HEK293 (cell line): Measurements from ENCODE around the gene BCKDHA.
"Not testable (repeated sequence)": the region's sequence is repeated elsewhere in the genome, so short reads cannot be mapped to it uniquely, and the experiment has no call there.

Experiments used
- CTCF ChIA-PET: fragments of 350-600 bp; formaldehyde crosslinking; extraction: SDS; loops from one replicate; lab custom pipeline; 2021; ENCODE audit warnings: antibody characterized with exemption; lab: Yijun Ruan, JAX
- POLR2A ChIA-PET: fragments of 300-600 bp; formaldehyde crosslinking; extraction: SDS; loops from one replicate; lab custom pipeline; 2020; ENCODE audit warnings: antibody characterized with exemption, inconsistent platforms; lab: Yijun Ruan, JAX
- H3K27ac ChIP-seq: fragments of 200-500 bp; sonication (Bioruptor generic); 2 replicates; pipeline ENCODE4 v1.5.1; 2014; ENCODE audit warnings: low read depth, low read length, control low read depth, inconsistent platforms; ENCODE audit errors: extremely low read depth
- H3K36me3 ChIP-seq, 2 experiments: fragments of 200-500 bp in 1 of 2; sonication (Bioruptor generic) in 1 of 2; 1 replicate in 1 of 2; 2 replicates in 1 of 2; pipeline ENCODE4 v1.5.1; 2014 to 2017; ENCODE audit warnings: inconsistent platforms in 2 of 2, low read length in 2 of 2; ENCODE audit not compliant: control insufficient read depth in 2 of 2, insufficient read depth in 1 of 2
- H3K4me1 ChIP-seq: fragments of 200-500 bp; sonication (Bioruptor generic); 2 replicates; pipeline ENCODE4 v1.5.1; 2014; ENCODE audit warnings: mild to moderate bottlenecking, low read length, inconsistent platforms; ENCODE audit not compliant: control insufficient read depth, insufficient read depth
- H3K4me3 ChIP-seq: 2 replicates; pipeline ENCODE4 v1.5.1; 2011; ENCODE audit warnings: low read depth, mild to moderate bottlenecking, control low read depth, low read length, moderate library complexity
- H3K9me3 ChIP-seq: fragments of 200-500 bp; sonication (Bioruptor generic); 2 replicates; pipeline ENCODE4 v1.5.1; 2014; ENCODE audit warnings: low read depth, low read length, inconsistent platforms; ENCODE audit not compliant: control insufficient read depth, insufficient read depth
- AEBP2 ChIP-seq: fragments of 450-650 bp; formaldehyde crosslinking; IDR thresholded peaks from 2 replicates; pipeline ENCODE4 v1.5.1; 2016; ENCODE audit warnings: missing biosample characterization, missing genetic modification characterization, borderline replicate concordance
- GLI4 ChIP-seq: fragments of 450-650 bp; formaldehyde crosslinking; IDR thresholded peaks from 2 replicates; pipeline ENCODE4 v1.5.1; 2016; ENCODE audit warnings: missing biosample characterization, missing genetic modification characterization
- PATZ1 ChIP-seq: fragments of 450-650 bp; formaldehyde crosslinking; IDR thresholded peaks from 2 replicates; pipeline ENCODE4 v1.5.1; 2016; ENCODE audit warnings: missing biosample characterization, missing genetic modification characterization
- ZIC2 ChIP-seq: fragments of 450-650 bp; formaldehyde crosslinking; IDR thresholded peaks from 2 replicates; pipeline ENCODE4 v1.5.1; 2016; ENCODE audit warnings: missing biosample characterization, missing genetic modification characterization
- ZNF112 ChIP-seq: fragments of 450-650 bp; formaldehyde crosslinking; IDR thresholded peaks from 2 replicates; pipeline ENCODE4 v1.5.0; 2017; ENCODE audit warnings: missing biosample characterization, missing genetic modification characterization
- ZNF121 ChIP-seq: fragments of 450-650 bp; formaldehyde crosslinking; IDR thresholded peaks from 2 replicates; pipeline ENCODE4 v1.5.1; 2016; ENCODE audit warnings: missing biosample characterization, missing genetic modification characterization
- ZNF426 ChIP-seq: fragments of 450-650 bp; formaldehyde crosslinking; IDR thresholded peaks from 2 replicates; pipeline ENCODE4 v1.5.1; 2017; ENCODE audit warnings: missing biosample characterization, missing genetic modification characterization, mild to moderate bottlenecking, inconsistent platforms, moderate library complexity
- ZNF518A ChIP-seq: fragments of 450-650 bp; formaldehyde crosslinking; conservative IDR thresholded peaks from 2 replicates; pipeline ENCODE4 v1.5.1; 2016; ENCODE audit warnings: low read depth, missing biosample characterization, missing genetic modification characterization
- ZNF585B ChIP-seq: fragments of 450-650 bp; formaldehyde crosslinking; IDR thresholded peaks from 2 replicates; pipeline ENCODE4 v1.5.1; 2016; ENCODE audit warnings: missing biosample characterization, missing genetic modification characterization
- TF ChIP-seq, protein P1 (sequence below): fragments of 450-650 bp; formaldehyde crosslinking; IDR thresholded peaks from 2 replicates; pipeline ENCODE4 v1.5.1; 2016; ENCODE audit warnings: missing biosample characterization, missing genetic modification characterization
- TF ChIP-seq, protein P2 (sequence below): fragments of 450-650 bp; formaldehyde crosslinking; IDR thresholded peaks from 2 replicates; pipeline ENCODE4 v1.5.1; 2016; ENCODE audit warnings: missing biosample characterization, missing genetic modification characterization
- TF ChIP-seq, protein P3 (sequence below): IDR thresholded peaks from 2 replicates; pipeline ENCODE4 v1.6.1; 2011; ENCODE audit warnings: mild to moderate bottlenecking, low read depth, low read length, borderline replicate concordance

BCKDHA gene

GRCh38 chr19:41377977-41378709, 19.5 kb upstream of the BCKDHA start:
- H3K36me3 ChIP-seq, result peaks cover 0 to 4% of the 10 kb centered on the region in 2 experiments; a peak in 2 of 3 replicates
- TF ChIP-seq PATZ1 (tag by site-specific recombination) (0 out of 2 replicates have a peak, but pooled peaks have one; percentile 17), ZIC2 (tag by site-specific recombination) (peak; percentile 72)
- TF ChIP-seq, protein P1, sequence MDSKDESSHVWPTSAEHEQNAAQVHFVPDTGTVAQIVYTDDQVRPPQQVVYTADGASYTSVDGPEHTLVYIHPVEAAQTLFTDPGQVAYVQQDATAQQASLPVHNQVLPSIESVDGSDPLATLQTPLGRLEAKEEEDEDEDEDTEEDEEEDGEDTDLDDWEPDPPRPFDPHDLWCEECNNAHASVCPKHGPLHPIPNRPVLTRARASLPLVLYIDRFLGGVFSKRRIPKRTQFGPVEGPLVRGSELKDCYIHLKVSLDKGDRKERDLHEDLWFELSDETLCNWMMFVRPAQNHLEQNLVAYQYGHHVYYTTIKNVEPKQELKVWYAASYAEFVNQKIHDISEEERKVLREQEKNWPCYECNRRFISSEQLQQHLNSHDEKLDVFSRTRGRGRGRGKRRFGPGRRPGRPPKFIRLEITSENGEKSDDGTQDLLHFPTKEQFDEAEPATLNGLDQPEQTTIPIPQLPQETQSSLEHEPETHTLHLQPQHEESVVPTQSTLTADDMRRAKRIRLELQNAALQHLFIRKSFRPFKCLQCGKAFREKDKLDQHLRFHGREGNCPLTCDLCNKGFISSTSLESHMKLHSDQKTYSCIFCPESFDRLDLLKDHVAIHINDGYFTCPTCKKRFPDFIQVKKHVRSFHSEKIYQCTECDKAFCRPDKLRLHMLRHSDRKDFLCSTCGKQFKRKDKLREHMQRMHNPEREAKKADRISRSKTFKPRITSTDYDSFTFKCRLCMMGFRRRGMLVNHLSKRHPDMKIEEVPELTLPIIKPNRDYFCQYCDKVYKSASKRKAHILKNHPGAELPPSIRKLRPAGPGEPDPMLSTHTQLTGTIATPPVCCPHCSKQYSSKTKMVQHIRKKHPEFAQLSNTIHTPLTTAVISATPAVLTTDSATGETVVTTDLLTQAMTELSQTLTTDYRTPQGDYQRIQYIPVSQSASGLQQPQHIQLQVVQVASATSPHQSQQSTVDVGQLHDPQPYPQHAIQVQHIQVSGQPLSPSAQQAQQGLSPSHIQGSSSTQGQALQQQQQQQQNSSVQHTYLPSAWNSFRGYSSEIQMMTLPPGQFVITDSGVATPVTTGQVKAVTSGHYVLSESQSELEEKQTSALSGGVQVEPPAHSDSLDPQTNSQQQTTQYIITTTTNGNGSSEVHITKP, result no peak
- TF ChIP-seq, protein P2, sequence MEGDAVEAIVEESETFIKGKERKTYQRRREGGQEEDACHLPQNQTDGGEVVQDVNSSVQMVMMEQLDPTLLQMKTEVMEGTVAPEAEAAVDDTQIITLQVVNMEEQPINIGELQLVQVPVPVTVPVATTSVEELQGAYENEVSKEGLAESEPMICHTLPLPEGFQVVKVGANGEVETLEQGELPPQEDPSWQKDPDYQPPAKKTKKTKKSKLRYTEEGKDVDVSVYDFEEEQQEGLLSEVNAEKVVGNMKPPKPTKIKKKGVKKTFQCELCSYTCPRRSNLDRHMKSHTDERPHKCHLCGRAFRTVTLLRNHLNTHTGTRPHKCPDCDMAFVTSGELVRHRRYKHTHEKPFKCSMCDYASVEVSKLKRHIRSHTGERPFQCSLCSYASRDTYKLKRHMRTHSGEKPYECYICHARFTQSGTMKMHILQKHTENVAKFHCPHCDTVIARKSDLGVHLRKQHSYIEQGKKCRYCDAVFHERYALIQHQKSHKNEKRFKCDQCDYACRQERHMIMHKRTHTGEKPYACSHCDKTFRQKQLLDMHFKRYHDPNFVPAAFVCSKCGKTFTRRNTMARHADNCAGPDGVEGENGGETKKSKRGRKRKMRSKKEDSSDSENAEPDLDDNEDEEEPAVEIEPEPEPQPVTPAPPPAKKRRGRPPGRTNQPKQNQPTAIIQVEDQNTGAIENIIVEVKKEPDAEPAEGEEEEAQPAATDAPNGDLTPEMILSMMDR (tag by site-specific recombination), result peak; percentile 27; the same call in 1 of the 2 replicates
- TF ChIP-seq, all 188 proteins: peak for 3
- H3K9me3 ChIP-seq, result no peaks in the 10 kb centered on the region
- H3K27ac ChIP-seq, result no peak overlapping the region
- ChIA-PET CTCF (interaction anchor here (0.6 to 1.7 kb wide), 6 partner anchors 9 to 193 kb away, joined by 3 to 5 read pairs (median 3); partner anchors contain the start of gene B9D2), POLR2A (interaction anchor here (0.7 to 6.2 kb wide), 3 partner anchors 13 to 59 kb away, joined by 3 to 64 read pairs (median 3); partner anchors contain the start of gene B9D2)
- no peak overlapping the region for H3K4me3 ChIP-seq
- H3K4me1 ChIP-seq, result peaks cover 17% of the 10 kb centered on the region

DNA sequence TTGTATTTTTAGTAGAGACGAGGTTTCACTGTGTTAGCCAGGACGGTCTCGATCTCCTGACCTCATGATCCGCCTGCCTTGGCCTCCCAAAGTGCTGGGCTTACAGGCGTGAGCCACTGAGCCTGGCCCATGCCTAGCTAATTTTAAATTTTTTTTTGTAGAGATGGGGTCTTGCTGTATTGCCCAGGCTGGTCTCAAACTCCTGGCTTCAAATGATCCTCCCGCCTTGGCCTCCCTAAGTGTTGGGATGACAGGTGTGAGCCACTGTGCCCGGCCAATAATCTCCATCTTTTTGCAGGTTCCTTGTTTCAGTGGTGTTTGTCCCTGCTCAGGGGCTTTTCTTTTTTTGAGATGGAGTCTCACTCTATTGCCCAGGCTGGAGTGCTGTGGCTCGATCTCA, 16.1 kb upstream of the BCKDHA start:
- TF ChIP-seq ZNF121 (tag by site-specific recombination), result peak; percentile 98
- TF ChIP-seq, all 188 proteins: peak for 1; not testable (repeated sequence) for 187
- H3K9me3 ChIP-seq, H3K4me1 ChIP-seq, H3K27ac ChIP-seq, H3K4me3 ChIP-seq, H3K36me3 ChIP-seq: not testable (repeated sequence)
- ChIA-PET CTCF (interaction anchor here (0.7 to 1.9 kb wide), 4 partner anchors 16 to 68 kb away, joined by 3 to 4 read pairs (median 4); no protein-coding TSS in a partner anchor), POLR2A (interaction anchor here (6.2 kb wide), 1 partner anchor 17 kb away, joined by 64 read pairs; the partner anchor contains the start of gene B9D2)

DNA sequence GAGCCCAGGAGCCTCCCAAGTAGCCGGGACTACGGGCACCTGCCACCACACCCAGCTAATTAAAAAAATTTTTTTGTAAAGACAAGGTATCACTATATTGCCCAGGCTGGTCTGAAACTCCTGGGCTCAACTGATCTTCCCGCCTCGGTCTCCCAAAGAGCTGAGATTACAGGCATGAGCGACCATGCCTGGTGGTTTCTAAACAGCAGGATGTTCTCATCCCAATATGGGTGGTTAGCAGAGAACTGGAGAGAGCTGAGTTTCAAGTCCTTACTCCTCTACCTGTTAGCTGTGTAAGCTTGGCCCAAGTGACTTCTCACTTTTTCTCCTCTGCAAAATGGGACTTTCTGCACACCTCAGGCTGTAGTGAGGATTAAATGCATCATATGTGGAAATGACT, 13.3 kb upstream of the BCKDHA start:
- no peak overlapping the region for H3K4me3 ChIP-seq
- H3K9me3 ChIP-seq, result no peaks in the 10 kb centered on the region
- no peaks in the 10 kb centered on the region for H3K4me1 ChIP-seq
- ChIA-PET CTCF (no interaction called here), POLR2A (interaction anchor here (1.1 kb wide), 2 partner anchors 25 to 33 kb away, joined by 3 read pairs; no protein-coding TSS in a partner anchor)
- H3K27ac ChIP-seq, result no peak overlapping the region
- peaks cover 6 to 24% of the 10 kb centered on the region in 2 experiments; a peak in 2 of 3 replicates for H3K36me3 ChIP-seq
- no peak for TF ChIP-seq AEBP2 (tag by site-specific recombination)
- TF ChIP-seq ZNF112 (tag by site-specific recombination), result no peak
- TF ChIP-seq ZNF585B, result no peak
- TF ChIP-seq ZNF426 (tag by site-specific recombination), result no peak
- TF ChIP-seq, protein P3, sequence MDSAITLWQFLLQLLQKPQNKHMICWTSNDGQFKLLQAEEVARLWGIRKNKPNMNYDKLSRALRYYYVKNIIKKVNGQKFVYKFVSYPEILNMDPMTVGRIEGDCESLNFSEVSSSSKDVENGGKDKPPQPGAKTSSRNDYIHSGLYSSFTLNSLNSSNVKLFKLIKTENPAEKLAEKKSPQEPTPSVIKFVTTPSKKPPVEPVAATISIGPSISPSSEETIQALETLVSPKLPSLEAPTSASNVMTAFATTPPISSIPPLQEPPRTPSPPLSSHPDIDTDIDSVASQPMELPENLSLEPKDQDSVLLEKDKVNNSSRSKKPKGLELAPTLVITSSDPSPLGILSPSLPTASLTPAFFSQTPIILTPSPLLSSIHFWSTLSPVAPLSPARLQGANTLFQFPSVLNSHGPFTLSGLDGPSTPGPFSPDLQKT, result no peak
- TF ChIP-seq ZNF518A (tag by site-specific recombination), result no peak
- no peak for TF ChIP-seq GLI4
